GM12878 (cell line): ENCODE data around the gene NAALADL2. TPM values are rescaled to one million over a fixed set of nuclear protein-coding genes. Genes with fewer than 3 reads are reported as not detected.

Experiments
- ATAC-seq: fragments of 200-7000 bp; cut with Tn5 transposase; 3 replicates; pipeline ENCODE4 v1.9.1; 2020; ENCODE audit warnings: mild to moderate bottlenecking, moderate library complexity
- BruUV-seq: library from RNA; stranded (reverse); fragments of 400-500 nt; replicated peaks from 2 replicates; lab custom pipeline; 2021; lab: Mats Ljungman, UMichigan
- CTCF ChIA-PET: fragments of 300-600 bp; sonication (Branson Sonifier 250); formaldehyde crosslinking; extraction: SDS; loops from one replicate; lab custom pipeline; 2021; ENCODE audit warnings: inconsistent platforms; lab: Yijun Ruan, JAX
- POLR2A ChIA-PET: fragments of 350-600 bp; formaldehyde crosslinking; extraction: SDS; loops from one replicate; lab custom pipeline; 2021; ENCODE audit warnings: inconsistent platforms; lab: Charles Lee
- RAD21 ChIA-PET: fragments of 300-600 bp; sonication (Branson Sonifier 250); formaldehyde crosslinking; loops from one replicate; lab custom pipeline; 2023; ENCODE audit warnings: antibody characterized with exemption; ENCODE audit not compliant: unreplicated experiment; lab: Charles Lee
- SMC1A ChIA-PET: fragments of 300-600 bp; sonication (Branson Sonifier 250); formaldehyde crosslinking; loops from one replicate; lab custom pipeline; 2023; ENCODE audit not compliant: unreplicated experiment, uncharacterized antibody; lab: Charles Lee
- DNase-seq: peaks from one replicate; pipeline ENCODE4 v3.0.0-alpha.2; 2011; ENCODE audit warnings: low read depth, low spot score
- FAIRE-seq: peaks from 3 replicates; lab custom pipeline; 2011; peaks lifted over from hg19 to GRCh38; lab: Jason Lieb, UNC
- H2AFZ ChIP-seq: 2 replicates; pipeline ENCODE4 v1.6.0; 2011; ENCODE audit warnings: low read depth, low read length, control low read depth; ENCODE audit not compliant: control insufficient read depth
- H3K27ac ChIP-seq: 2 replicates; pipeline ENCODE4 v1.5.1; 2011; ENCODE audit warnings: control low read depth; ENCODE audit not compliant: control insufficient read depth, insufficient read depth
- H3K27me3 ChIP-seq, 2 experiments: replicated peaks in 1 of 2; 2 replicates each; pipeline versions ENCODE4 v1.6.0 to v1.6.1; 2011; ENCODE audit warnings: low read length in 1 of 2; ENCODE audit not compliant: control insufficient read depth in 2 of 2, insufficient read depth in 2 of 2
- H3K36me3 ChIP-seq, 2 experiments: 2 replicates each; pipeline ENCODE4 v1.5.1; 2011; ENCODE audit warnings: low read length in 1 of 2; ENCODE audit not compliant: control insufficient read depth in 2 of 2, insufficient read depth in 2 of 2
- H3K4me1 ChIP-seq: 2 replicates; pipeline ENCODE4 v1.6.1; 2011; ENCODE audit warnings: mild to moderate bottlenecking, low read length, moderate library complexity, mixed read lengths; ENCODE audit not compliant: control insufficient read depth, insufficient read depth
- H3K4me2 ChIP-seq: 2 replicates; pipeline ENCODE4 v1.6.0; 2011; ENCODE audit warnings: control low read depth; ENCODE audit not compliant: control insufficient read depth, insufficient read depth
- H3K4me3 ChIP-seq: fragments of 200-600 bp; sonication (generic); 2 replicates; pipeline ENCODE4 v1.5.1; 2016
- H3K79me2 ChIP-seq: 2 replicates; pipeline ENCODE4 v1.6.0; 2011; ENCODE audit warnings: low read length; ENCODE audit not compliant: control insufficient read depth, insufficient read depth
- H3K9ac ChIP-seq: 2 replicates; pipeline ENCODE4 v1.8.0; 2011; ENCODE audit warnings: low read length, control low read depth, mixed read lengths; ENCODE audit not compliant: control insufficient read depth, insufficient read depth
- H3K9me3 ChIP-seq: replicated peaks from 3 replicates; pipeline ENCODE4 v1.5.1; 2011; ENCODE audit warnings: mild to moderate bottlenecking, low read length; ENCODE audit not compliant: control insufficient read depth, insufficient read depth
- H4K20me1 ChIP-seq: 2 replicates; pipeline ENCODE4 v1.6.0; 2011; ENCODE audit not compliant: control insufficient read depth, insufficient read depth
- CHD1 ChIP-seq: IDR thresholded peaks from 2 replicates; pipeline ENCODE4 v1.6.1; 2012; ENCODE audit warnings: low read depth, low read length, improper control_type of control experiment
- E2F4 ChIP-seq: IDR thresholded peaks from 2 replicates; pipeline ENCODE4 v1.6.1; 2012; ENCODE audit warnings: low read depth, low read length, improper control_type of control experiment
- EP300 ChIP-seq, 2 experiments: fragments of 150-350 bp in 1 of 2; IDR thresholded peaks; 2 replicates each; pipeline ENCODE4 v1.6.1; 2011 to 2012; ENCODE audit warnings: low read depth in 2 of 2, low read length in 2 of 2, borderline replicate concordance in 1 of 2, improper control_type of control experiment in 1 of 2, inconsistent platforms in 1 of 2; ENCODE audit not compliant: control insufficient read depth in 1 of 2
- GATAD2B ChIP-seq: fragments of 450-650 bp; conservative IDR thresholded peaks from 2 replicates; pipeline ENCODE4 v1.6.1; 2017; ENCODE audit warnings: low read depth, mild to moderate bottlenecking, moderate library complexity
- HSF1 ChIP-seq: fragments of 150-350 bp; IDR thresholded peaks from 2 replicates; pipeline ENCODE4 v1.6.1; 2014; ENCODE audit warnings: mild to moderate bottlenecking, low read depth, low read length
- LARP7 ChIP-seq: fragments of 450-650 bp; IDR thresholded peaks from 2 replicates; pipeline ENCODE4 v1.6.1; 2017; ENCODE audit warnings: mild to moderate bottlenecking
- NR2C2 ChIP-seq: IDR thresholded peaks from 2 replicates; pipeline ENCODE4 v1.6.1; 2011; ENCODE audit warnings: borderline replicate concordance, low read depth; ENCODE audit not compliant: control insufficient read depth, insufficient read length
- PBX3 ChIP-seq: IDR thresholded peaks from 2 replicates; pipeline ENCODE4 v1.6.1; 2011; ENCODE audit warnings: mild to moderate bottlenecking, low read depth, low read length, moderate library complexity; ENCODE audit not compliant: insufficient replicate concordance
- POLR2A ChIP-seq: IDR thresholded peaks from 2 replicates; pipeline ENCODE4 v1.6.1; 2011; ENCODE audit warnings: low read depth, mild to moderate bottlenecking, low read length
- RUNX3 ChIP-seq: IDR thresholded peaks from 2 replicates; pipeline ENCODE4 v1.6.1; 2012; ENCODE audit warnings: low read length, inconsistent platforms
- SP1 ChIP-seq: IDR thresholded peaks from one replicate; pipeline ENCODE4 v1.6.1; 2011; ENCODE audit warnings: low read depth, low read length
- SPI1 ChIP-seq: IDR thresholded peaks from 2 replicates; pipeline ENCODE4 v1.6.1; 2011; ENCODE audit warnings: low read depth, mild to moderate bottlenecking, low read length, moderate library complexity, borderline replicate concordance; ENCODE audit not compliant: insufficient read depth
- TARDBP ChIP-seq: IDR thresholded peaks from 2 replicates; pipeline ENCODE4 v1.6.1; 2016; ENCODE audit warnings: borderline replicate concordance
- USF2 ChIP-seq: IDR thresholded peaks from 2 replicates; pipeline ENCODE4 v1.6.1; 2011; ENCODE audit warnings: low read depth, low read length, improper control_type of control experiment, borderline replicate concordance
- ZBED1 ChIP-seq: IDR thresholded peaks from 2 replicates; pipeline ENCODE4 v1.6.1; 2016; ENCODE audit warnings: borderline replicate concordance
- ZNF24 ChIP-seq: fragments of 450-650 bp; IDR thresholded peaks from 2 replicates; pipeline ENCODE4 v1.6.1; 2017; ENCODE audit warnings: antibody characterized with exemption, mild to moderate bottlenecking
- ZNF384 ChIP-seq: IDR thresholded peaks from 2 replicates; pipeline ENCODE4 v1.6.1; 2012; ENCODE audit warnings: low read depth, mild to moderate bottlenecking, low read length, improper control_type of control experiment, borderline replicate concordance
- WGBS: methylation state at CpG from one replicate; pipeline ENCODE4 v1.1.6; 2016; ENCODE audit warnings: low lambda C conversion rate; ENCODE audit not compliant: insufficient replicate concordance, insufficient coverage; ENCODE audit errors: missing lambda C conversion rate; 5-methylcytosine and 5-hydroxymethylcytosine counted together
- in situ Hi-C: fragments of 300-500 bp; cut with MboI; formaldehyde crosslinking; loops from 9 replicates; pipeline ENCODE4 v1.14.3; 2018; ENCODE audit warnings: mixed read lengths
- intact Hi-C: fragments of 100-400 bp; cut with micrococcal nuclease; formaldehyde crosslinking; loops from one replicate; pipeline ENCODE4 v1.14.2; 2022; ENCODE audit not compliant: unreplicated experiment
- polyA plus RNA-seq, 11 experiments: library from polyadenylated mRNA; depleted of rRNA in 4 of 11; unstranded in 6 of 11; stranded (reverse) in 5 of 11; fragments of >200 nt; fragmentation: Nextera tagmentation in 4 of 11; fragmentation: Illumina TruSeq in 1 of 11; extraction: Ambion mirVana in 4 of 11; extraction: Trizol in 1 of 11; gene quantifications; 1 replicate in 1 of 11; 2 replicates in 10 of 11; pipeline versions ENCODE4 v1.2.1 to v1.2.3, GENCODE V29; 2011 to 2016; ENCODE audit warnings: inconsistent platforms in 2 of 11, missing spikeins in 2 of 11, low read depth in 1 of 11
- total RNA-seq, 4 experiments: library from RNA; depleted of rRNA in 3 of 4; stranded (reverse); fragments of >200 nt in 3 of 4; fragmentation: Illumina TruSeq in 1 of 4; extraction: Trizol in 1 of 4; gene quantifications; 2 replicates each; pipeline versions ENCODE4 v1.2.1 to v1.2.3, GENCODE V29; 2013 to 2021

NAALADL2 gene
- total and polyA plus RNA-seq, 10 of the 15 experiments (the other 5 are each of a cell fraction or from before 2014, with no cell fraction given) = 0.06 to 10.8 (median 0.46) TPM

GRCh38 chr3:175041369-175041768 is 182.2 kb downstream of the NAALADL2 start:
- no peak overlapping the region for H3K9ac ChIP-seq
- intact Hi-C loops = no loop called here
- in situ Hi-C loops = no loop called here
- 45% methylated on average over 2 of the region's 2 CpGs for WGBS
- ChIA-PET CTCF (no interaction called here), POLR2A (no interaction called here), RAD21 (no interaction called here), SMC1A (no interaction called here)
- no peaks in the 10 kb centered on the region for H3K79me2 ChIP-seq
- H3K27ac ChIP-seq = no peak overlapping the region
- H3K4me3 ChIP-seq = no peak overlapping the region
- no peak for ATAC-seq
- H4K20me1 ChIP-seq = no peaks in the 10 kb centered on the region
- BruUV-seq = no TSS peak
- no peak for FAIRE-seq
- no peaks in the 10 kb centered on the region for H3K9me3 ChIP-seq
- no peaks in the 10 kb centered on the region for H3K4me1 ChIP-seq
- H2AFZ ChIP-seq = no peak overlapping the region
- H3K4me2 ChIP-seq = no peak overlapping the region
- no peak for DNase-seq
- no peaks in the 10 kb centered on the region for H3K36me3 ChIP-seq
- H3K27me3 ChIP-seq = no peaks in the 10 kb centered on the region
- TF ChIP-seq ZNF384 (no peak), RUNX3 (no peak), EP300 (IDR thresholded peaks at IDR 0.05; ENCODE audit: borderline replicate concordance in 1 of 2, control insufficient read depth in 1 of 2, low read depth in 2 of 2, low read length in 2 of 2) (no peak), NR2C2 (no peak), POLR2A (no peak), E2F4 (no peak), ZNF24 (no peak), SPI1 (no peak), SP1 (no peak), CHD1 (no peak), GATAD2B (no peak), ZBED1 (no peak), USF2 (no peak), PBX3 (no peak), LARP7 (no peak), TARDBP (no peak), HSF1 (no peak)
